GM12878 (cell line): Measurements from ENCODE around the gene PORCN. TPM values are rescaled to one million over a fixed set of nuclear protein-coding genes. Genes with fewer than 3 reads are reported as not detected.

ENCODE experiments used
- ATAC-seq: fragments of 200-7000 bp; cut with Tn5 transposase; 3 replicates; pipeline ENCODE4 v1.9.1; 2020; ENCODE audit warnings: mild to moderate bottlenecking, moderate library complexity
- BruUV-seq: library from RNA; stranded (reverse); fragments of 400-500 nt; replicated peaks from 2 replicates; lab custom pipeline; 2021; lab: Mats Ljungman, UMichigan
- CTCF ChIA-PET: fragments of 300-600 bp; sonication (Branson Sonifier 250); formaldehyde crosslinking; extraction: SDS; loops from one replicate; lab custom pipeline; 2021; ENCODE audit warnings: inconsistent platforms; lab: Yijun Ruan, JAX
- POLR2A ChIA-PET: fragments of 350-600 bp; formaldehyde crosslinking; extraction: SDS; loops from one replicate; lab custom pipeline; 2021; ENCODE audit warnings: inconsistent platforms; lab: Charles Lee
- RAD21 ChIA-PET: fragments of 300-600 bp; sonication (Branson Sonifier 250); formaldehyde crosslinking; loops from one replicate; lab custom pipeline; 2023; ENCODE audit warnings: antibody characterized with exemption; ENCODE audit not compliant: unreplicated experiment; lab: Charles Lee
- SMC1A ChIA-PET: fragments of 300-600 bp; sonication (Branson Sonifier 250); formaldehyde crosslinking; loops from one replicate; lab custom pipeline; 2023; ENCODE audit not compliant: unreplicated experiment, uncharacterized antibody; lab: Charles Lee
- DNase-seq: peaks from one replicate; pipeline ENCODE4 v3.0.0-alpha.2; 2011; ENCODE audit warnings: low read depth, low spot score
- FAIRE-seq: peaks from 3 replicates; lab custom pipeline; 2011; peaks lifted over from hg19 to GRCh38; lab: Jason Lieb, UNC
- H2AFZ ChIP-seq: 2 replicates; pipeline ENCODE4 v1.6.0; 2011; ENCODE audit warnings: low read depth, low read length, control low read depth; ENCODE audit not compliant: control insufficient read depth
- H3K27ac ChIP-seq: 2 replicates; pipeline ENCODE4 v1.5.1; 2011; ENCODE audit warnings: control low read depth; ENCODE audit not compliant: control insufficient read depth, insufficient read depth
- H3K27me3 ChIP-seq, 2 experiments: replicated peaks in 1 of 2; 2 replicates each; pipeline versions ENCODE4 v1.6.0 to v1.6.1; 2011; ENCODE audit warnings: low read length in 1 of 2; ENCODE audit not compliant: control insufficient read depth in 2 of 2, insufficient read depth in 2 of 2
- H3K36me3 ChIP-seq, 2 experiments: 2 replicates each; pipeline ENCODE4 v1.5.1; 2011; ENCODE audit warnings: low read length in 1 of 2; ENCODE audit not compliant: control insufficient read depth in 2 of 2, insufficient read depth in 2 of 2
- H3K4me1 ChIP-seq: 2 replicates; pipeline ENCODE4 v1.6.1; 2011; ENCODE audit warnings: mild to moderate bottlenecking, low read length, moderate library complexity, mixed read lengths; ENCODE audit not compliant: control insufficient read depth, insufficient read depth
- H3K4me2 ChIP-seq: 2 replicates; pipeline ENCODE4 v1.6.0; 2011; ENCODE audit warnings: control low read depth; ENCODE audit not compliant: control insufficient read depth, insufficient read depth
- H3K4me3 ChIP-seq: fragments of 200-600 bp; sonication (generic); 2 replicates; pipeline ENCODE4 v1.5.1; 2016
- H3K79me2 ChIP-seq: 2 replicates; pipeline ENCODE4 v1.6.0; 2011; ENCODE audit warnings: low read length; ENCODE audit not compliant: control insufficient read depth, insufficient read depth
- H3K9ac ChIP-seq: 2 replicates; pipeline ENCODE4 v1.8.0; 2011; ENCODE audit warnings: low read length, control low read depth, mixed read lengths; ENCODE audit not compliant: control insufficient read depth, insufficient read depth
- H3K9me3 ChIP-seq: replicated peaks from 3 replicates; pipeline ENCODE4 v1.5.1; 2011; ENCODE audit warnings: mild to moderate bottlenecking, low read length; ENCODE audit not compliant: control insufficient read depth, insufficient read depth
- H4K20me1 ChIP-seq: 2 replicates; pipeline ENCODE4 v1.6.0; 2011; ENCODE audit not compliant: control insufficient read depth, insufficient read depth
- CHD1 ChIP-seq: IDR thresholded peaks from 2 replicates; pipeline ENCODE4 v1.6.1; 2012; ENCODE audit warnings: low read depth, low read length, improper control_type of control experiment
- HCFC1 ChIP-seq: fragments of 150-350 bp; IDR thresholded peaks from 2 replicates; pipeline ENCODE4 v1.6.1; 2014; ENCODE audit warnings: low read length
- KAT2A ChIP-seq: conservative IDR thresholded peaks from 2 replicates; pipeline ENCODE4 v1.6.1; 2011; ENCODE audit warnings: low read depth, low read length; ENCODE audit not compliant: control insufficient read depth
- KLF5 ChIP-seq: fragments of 450-650 bp; IDR thresholded peaks from 2 replicates; pipeline ENCODE4 v1.6.1; 2014; ENCODE audit warnings: mild to moderate bottlenecking; ENCODE audit not compliant: partially characterized antibody
- MYB ChIP-seq: fragments of 150-350 bp; IDR thresholded peaks from 2 replicates; pipeline ENCODE4 v1.6.1; 2014; ENCODE audit warnings: mild to moderate bottlenecking, low read depth, low read length, borderline replicate concordance
- MYC ChIP-seq: IDR thresholded peaks from 2 replicates; pipeline ENCODE4 v1.6.1; 2011; ENCODE audit warnings: mild to moderate bottlenecking, low read length, moderate library complexity, inconsistent platforms; ENCODE audit not compliant: insufficient read depth, insufficient replicate concordance, insufficient read length, severe bottlenecking
- NFYA ChIP-seq: IDR thresholded peaks from 2 replicates; pipeline ENCODE4 v1.6.1; 2011; ENCODE audit warnings: low read depth, mild to moderate bottlenecking, low read length, improper control_type of control experiment, borderline replicate concordance
- NFYB ChIP-seq: IDR thresholded peaks from 2 replicates; pipeline ENCODE4 v1.6.1; 2011; ENCODE audit warnings: low read depth, mild to moderate bottlenecking, low read length, improper control_type of control experiment, moderate library complexity; ENCODE audit not compliant: insufficient read depth
- PKNOX1 ChIP-seq: fragments of 450-650 bp; IDR thresholded peaks from 2 replicates; pipeline ENCODE4 v1.6.1; 2016; ENCODE audit warnings: mild to moderate bottlenecking
- POLR2A ChIP-seq: IDR thresholded peaks from 2 replicates; pipeline ENCODE4 v1.6.1; 2011; ENCODE audit warnings: low read depth, mild to moderate bottlenecking, low read length
- POU2F2 ChIP-seq: IDR thresholded peaks from 3 replicates; pipeline ENCODE4 v1.6.1; 2011; ENCODE audit warnings: low read depth, mild to moderate bottlenecking, low read length, borderline replicate concordance
- RELA ChIP-seq: fragments of 450-650 bp; IDR thresholded peaks from 2 replicates; pipeline ENCODE4 v1.8.0; 2014; ENCODE audit warnings: borderline replicate concordance; ENCODE audit not compliant: partially characterized antibody
- RFX5 ChIP-seq: IDR thresholded peaks from 2 replicates; pipeline ENCODE4 v1.6.1; 2011; ENCODE audit warnings: low read depth, low read length, improper control_type of control experiment
- SMC3 ChIP-seq: IDR thresholded peaks from 2 replicates; pipeline ENCODE4 v1.6.1; 2011; ENCODE audit warnings: low read length, improper control_type of control experiment, borderline replicate concordance
- SPI1 ChIP-seq: IDR thresholded peaks from 2 replicates; pipeline ENCODE4 v1.6.1; 2011; ENCODE audit warnings: low read depth, mild to moderate bottlenecking, low read length, moderate library complexity, borderline replicate concordance; ENCODE audit not compliant: insufficient read depth
- TCF3 ChIP-seq: IDR thresholded peaks from 2 replicates; pipeline ENCODE4 v1.6.1; 2012; ENCODE audit warnings: low read depth, mild to moderate bottlenecking, low read length, borderline replicate concordance; ENCODE audit not compliant: insufficient read depth
- USF1 ChIP-seq: IDR thresholded peaks from 2 replicates; pipeline ENCODE4 v1.6.1; 2011; ENCODE audit warnings: borderline replicate concordance, low read depth, mild to moderate bottlenecking, moderate library complexity, mixed read lengths, low read length; ENCODE audit not compliant: insufficient read depth; ENCODE audit errors: extremely low read length
- ZBTB4 ChIP-seq: fragments of 450-650 bp; formaldehyde crosslinking; IDR thresholded peaks from 2 replicates; pipeline ENCODE4 v1.4.0; 2022; ENCODE audit warnings: mild to moderate bottlenecking, moderate library complexity
- ZNF207 ChIP-seq: fragments of 450-650 bp; IDR thresholded peaks from 2 replicates; pipeline ENCODE4 v1.6.1; 2014; ENCODE audit warnings: antibody characterized with exemption, mild to moderate bottlenecking, borderline replicate concordance
- ZNF274 ChIP-seq: IDR thresholded peaks from one replicate; pipeline ENCODE4 v1.8.0; 2011; ENCODE audit not compliant: insufficient read length, insufficient read depth
- WGBS: methylation state at CpG from one replicate; pipeline ENCODE4 v1.1.6; 2016; ENCODE audit warnings: low lambda C conversion rate; ENCODE audit not compliant: insufficient replicate concordance, insufficient coverage; ENCODE audit errors: missing lambda C conversion rate; 5-methylcytosine and 5-hydroxymethylcytosine counted together
- in situ Hi-C: fragments of 300-500 bp; cut with MboI; formaldehyde crosslinking; loops from 9 replicates; pipeline ENCODE4 v1.14.3; 2018; ENCODE audit warnings: mixed read lengths
- intact Hi-C: fragments of 100-400 bp; cut with micrococcal nuclease; formaldehyde crosslinking; loops from one replicate; pipeline ENCODE4 v1.14.2; 2022; ENCODE audit not compliant: unreplicated experiment
- polyA plus RNA-seq, 11 experiments: library from polyadenylated mRNA; depleted of rRNA in 4 of 11; unstranded in 6 of 11; stranded (reverse) in 5 of 11; fragments of >200 nt; fragmentation: Nextera tagmentation in 4 of 11; fragmentation: Illumina TruSeq in 1 of 11; extraction: Ambion mirVana in 4 of 11; extraction: Trizol in 1 of 11; gene quantifications; 1 replicate in 1 of 11; 2 replicates in 10 of 11; pipeline versions ENCODE4 v1.2.1 to v1.2.3, GENCODE V29; 2011 to 2016; ENCODE audit warnings: inconsistent platforms in 2 of 11, missing spikeins in 2 of 11, low read depth in 1 of 11
- total RNA-seq, 4 experiments: library from RNA; depleted of rRNA in 3 of 4; stranded (reverse); fragments of >200 nt in 3 of 4; fragmentation: Illumina TruSeq in 1 of 4; extraction: Trizol in 1 of 4; gene quantifications; 2 replicates each; pipeline versions ENCODE4 v1.2.1 to v1.2.3, GENCODE V29; 2013 to 2021

Gene PORCN
- total and polyA plus RNA-seq, 10 of the 15 experiments (the other 5 are each of a cell fraction or from before 2014, with no cell fraction given): 0.27 to 21.0 (median 14.1) TPM

GRCh38 chrX:48468247-48468671, 40.5 kb upstream of the PORCN start:
- ChIA-PET POLR2A (interaction anchor here (0.6 to 1.1 kb wide), 4 partner anchors 14 to 431 kb away, joined by 3 to 5 read pairs (median 4); no protein-coding TSS in a partner anchor), SMC1A (interaction anchor here (2.1 kb wide), 1 partner anchor 385 kb away, joined by 6 read pairs; no protein-coding TSS in a partner anchor), CTCF (interaction anchor here (0.6 to 1.6 kb wide), 5 partner anchors 110 to 723 kb away, joined by 3 to 7 read pairs (median 4); no protein-coding TSS in a partner anchor), RAD21 (interaction anchor here (0.7 to 1.0 kb wide), 2 partner anchors 40 to 103 kb away, joined by 3 to 4 read pairs; partner anchors contain the start of gene PORCN)
- ATAC-seq: peak; percentile 85
- Histone ChIP-seq H4K20me1 (no peaks in the 10 kb centered on the region), H3K4me1 (peaks cover 6% of the 10 kb centered on the region), H2AFZ (peak overlapping the region; percentile 59), H3K4me3 (peak overlapping the region; percentile 76), H3K9ac (peak overlapping the region; percentile 91), H3K79me2 (peaks cover 23% of the 10 kb centered on the region), H3K27me3 (no peaks in the 10 kb centered on the region), H3K36me3 (no peaks in the 10 kb centered on the region; a peak in 1 of 4 replicates), H3K27ac (peak overlapping the region; percentile 83), H3K9me3 (no peaks in the 10 kb centered on the region), H3K4me2 (peak overlapping the region; percentile 71)
- no peak for FAIRE-seq
- intact Hi-C loops: loop anchor here (10.0 kb wide), 1 partner anchor 383 kb away; no protein-coding TSS in a partner anchor
- in situ Hi-C loops: no loop called here
- DNase-seq: no peak
- 19% methylated on average over 9 of the region's 18 CpGs for WGBS
- no TSS peak for BruUV-seq
- peak; percentile 54 for TF ChIP-seq POLR2A
- TF ChIP-seq RFX5: no peak
- TF ChIP-seq SMC3: no peak
- peak; percentile 82 for TF ChIP-seq MYC
- TF ChIP-seq USF1: peak; percentile 51
- TF ChIP-seq HCFC1: no peak
- TF ChIP-seq PKNOX1: no peak
- TF ChIP-seq NFYB: no peak
- TF ChIP-seq ZNF207: no peak
- TF ChIP-seq MYB: no peak
- no peak for TF ChIP-seq ZBTB4
- no peak for TF ChIP-seq ZNF274
- TF ChIP-seq KAT2A: no peak
- TF ChIP-seq SPI1: no peak
- no peak for TF ChIP-seq NFYA
- no peak for TF ChIP-seq CHD1
- no peak for TF ChIP-seq RELA
- TF ChIP-seq POU2F2: no peak
- TF ChIP-seq KLF5: no peak
- TF ChIP-seq TCF3: no peak
